Stimulated activated CD8-positive, alpha-beta memory T cell treated with anti-CD3 and anti-CD28 coated beads, Interleukin-7, amount 100 ng/mL, for 1 hour (primary cell): ENCODE results near the gene HACL1.

Experiments used
- DNase-seq, 2 donors: peaks; one replicate each; pipeline ENCODE4 v3.0.0-alpha.2; 2020; ENCODE audit warnings: low read depth in 2 of 2

HACL1 gene

DNA sequence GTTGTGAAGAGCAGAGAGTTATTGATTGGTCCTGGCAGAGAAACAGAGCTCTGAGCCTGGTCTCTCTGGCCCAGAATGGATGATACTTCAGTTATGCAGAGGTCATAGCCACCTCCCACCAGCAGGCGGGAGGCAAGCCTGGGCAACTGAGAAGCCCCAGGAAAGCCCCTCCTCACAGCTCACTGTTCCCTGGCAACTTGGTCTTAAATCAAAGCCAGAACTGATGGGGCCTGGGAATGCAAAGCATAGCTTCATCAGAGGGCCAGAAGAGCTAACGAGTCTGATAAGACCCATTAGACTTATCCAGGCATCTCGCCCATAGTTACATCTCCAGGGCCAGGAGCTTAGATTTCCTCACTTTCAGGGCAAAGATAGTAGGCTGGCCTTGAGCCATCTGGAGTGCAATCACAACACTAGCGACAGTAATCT lies 74.3 kb downstream of the HACL1 start:
- no peak for DNase-seq

DNA sequence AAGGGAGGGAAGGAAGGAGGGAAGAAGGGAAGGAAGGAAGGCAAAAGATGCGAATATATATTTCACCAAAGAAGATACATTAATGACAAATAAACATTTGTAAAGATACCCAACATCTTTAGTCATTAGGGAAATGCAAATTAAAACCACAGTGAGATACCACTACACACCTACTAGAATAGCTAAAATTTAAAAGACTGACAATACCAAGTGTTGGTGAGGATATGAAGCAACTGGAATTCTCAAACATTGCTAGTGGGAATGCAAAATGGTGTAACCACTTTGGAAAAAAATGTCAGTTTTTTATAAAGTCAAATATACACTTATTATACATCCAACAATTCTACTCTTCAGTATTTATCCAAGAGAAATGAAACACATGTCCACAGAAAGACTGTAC lies 75.6 kb downstream of the HACL1 start:
- no peak for DNase-seq

DNA sequence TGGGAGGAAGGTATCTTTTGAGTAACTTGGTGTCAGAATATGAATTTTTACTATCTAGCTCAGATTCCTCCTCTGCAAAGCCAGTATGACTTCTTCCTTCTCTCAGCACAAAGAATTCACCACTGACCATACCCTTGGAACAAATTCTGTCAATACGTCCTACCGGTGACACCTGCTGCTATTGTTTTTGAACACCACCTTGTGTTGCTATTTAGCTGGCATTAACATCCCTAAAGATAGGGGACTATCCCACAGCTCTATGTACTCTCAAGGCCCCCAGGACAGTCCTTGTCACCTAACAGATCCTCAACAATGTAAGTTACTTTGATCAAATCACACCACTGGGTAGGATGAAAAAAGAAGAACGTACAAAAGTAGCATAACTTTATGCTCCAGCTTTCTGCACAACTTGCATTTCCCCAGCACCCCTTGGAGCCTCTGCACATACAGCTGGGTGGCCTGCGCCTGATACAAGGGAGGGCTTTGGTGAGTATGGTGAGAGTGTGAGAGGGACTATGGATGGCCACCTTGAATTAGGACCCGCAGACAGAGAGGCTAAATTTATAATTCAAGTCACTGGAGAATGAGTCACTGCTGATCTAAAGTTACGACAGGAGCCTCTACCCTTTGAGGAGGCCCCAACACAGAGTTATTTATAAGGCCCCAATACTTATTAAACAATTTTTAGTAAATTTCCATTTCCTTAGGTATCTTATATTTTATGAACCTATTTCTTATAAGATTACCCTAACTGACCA lies 77.5 kb downstream of the HACL1 start:
- no peak for DNase-seq

DNA sequence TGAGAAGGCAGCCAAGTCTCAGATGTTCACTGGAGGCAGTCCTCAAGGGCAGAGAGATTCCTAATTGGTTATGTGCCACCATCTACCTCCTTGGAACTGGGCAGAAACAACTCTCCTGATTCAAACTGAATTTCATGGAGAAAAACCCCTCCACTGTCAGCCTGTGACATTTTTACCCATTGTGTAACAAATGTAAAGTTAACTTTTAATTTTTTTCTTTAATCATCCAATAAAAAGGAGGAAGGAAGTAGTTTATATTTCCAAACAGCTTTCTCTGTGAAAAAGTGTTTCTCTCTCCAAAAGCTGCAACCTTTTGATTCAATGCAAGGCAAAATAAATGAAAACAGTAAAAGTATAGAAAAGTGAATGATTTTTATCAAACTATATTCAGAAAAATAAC lies 79.4 kb downstream of the HACL1 start:
- no peak for DNase-seq

DNA sequence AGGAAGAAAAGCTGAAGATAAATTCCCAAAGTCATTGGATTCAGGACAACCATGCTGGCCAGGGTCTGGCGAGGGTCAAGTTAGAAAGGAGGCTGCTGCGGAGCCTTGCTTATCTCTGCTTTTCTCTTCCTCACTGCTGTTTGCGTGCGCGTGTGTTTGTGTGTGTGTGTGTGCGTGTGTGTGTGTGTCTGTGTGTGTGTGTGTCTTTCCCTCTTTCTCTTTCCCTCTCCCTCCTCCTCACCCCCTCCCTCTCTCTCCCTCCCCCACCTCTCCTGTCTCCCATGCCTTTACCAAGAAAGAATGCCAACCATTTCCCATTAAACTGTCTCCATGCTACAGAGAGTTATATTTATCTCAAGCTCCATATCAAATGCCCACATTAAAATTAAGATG lies 79.8 kb downstream of the HACL1 start, which contains the start of gene COLQ:
Gene COLQ (minus strand): TSS at position 134 of the 393 bp plus-strand sequence. CDS start 81 bp downstream, at position 53.
- DNase-seq, result no peak

DNA sequence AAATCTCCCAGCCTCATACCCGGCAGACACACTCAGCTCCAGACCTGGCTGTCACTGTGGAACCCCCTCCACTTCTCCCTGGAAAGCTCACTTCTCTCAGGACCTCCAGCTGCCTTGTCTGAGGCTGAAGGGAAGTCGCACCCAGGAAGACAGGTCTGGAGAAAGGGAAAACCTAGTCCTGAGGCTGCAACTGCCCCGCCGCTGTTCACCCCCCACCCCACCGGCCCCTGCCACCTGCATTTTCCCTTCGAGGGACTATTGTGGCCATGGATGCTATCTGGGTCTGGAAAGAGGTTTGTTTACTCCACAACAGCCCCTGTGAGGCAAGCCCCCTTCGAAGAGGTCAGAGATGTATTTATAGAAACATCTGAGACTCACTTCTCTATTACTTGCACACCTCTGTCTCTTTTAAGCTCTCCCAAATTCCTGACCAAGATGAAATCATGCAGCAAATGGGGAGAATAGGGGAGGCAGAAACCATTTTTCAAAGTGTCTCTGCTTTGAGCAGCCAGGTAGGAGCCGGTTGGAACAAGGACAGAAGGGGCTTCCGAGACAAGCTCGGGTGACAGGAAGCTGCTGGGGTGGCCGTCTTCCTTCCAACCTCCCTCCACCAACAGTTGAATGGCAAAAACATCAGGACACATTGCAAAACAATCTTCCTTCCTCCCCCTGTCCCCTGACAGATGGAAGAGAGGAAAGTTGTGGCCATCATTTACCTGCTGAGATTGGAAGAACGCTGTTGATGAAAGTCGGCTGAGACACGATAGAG lies 80.4 kb downstream of the HACL1 start:
- no peak for DNase-seq

DNA sequence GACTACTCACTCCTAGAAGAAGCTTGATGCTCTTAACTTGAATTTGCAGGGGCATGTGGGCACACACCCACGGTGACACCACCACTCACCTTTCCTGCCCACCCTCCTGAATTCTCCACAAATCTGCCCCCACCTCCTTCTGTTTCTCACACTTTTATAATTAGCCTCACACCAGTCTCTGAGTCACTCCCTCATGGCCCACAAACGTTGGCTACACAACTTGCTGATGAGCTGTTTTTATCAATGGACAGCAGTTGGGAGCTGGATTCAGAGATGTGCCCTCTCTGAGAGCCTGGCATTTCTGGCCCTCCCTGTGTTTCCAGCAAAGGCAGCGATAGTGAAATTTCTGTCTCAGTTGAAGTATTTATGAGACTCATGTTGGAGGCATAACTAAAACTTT lies 81.2 kb downstream of the HACL1 start:
- DNase-seq, result no peak

DNA sequence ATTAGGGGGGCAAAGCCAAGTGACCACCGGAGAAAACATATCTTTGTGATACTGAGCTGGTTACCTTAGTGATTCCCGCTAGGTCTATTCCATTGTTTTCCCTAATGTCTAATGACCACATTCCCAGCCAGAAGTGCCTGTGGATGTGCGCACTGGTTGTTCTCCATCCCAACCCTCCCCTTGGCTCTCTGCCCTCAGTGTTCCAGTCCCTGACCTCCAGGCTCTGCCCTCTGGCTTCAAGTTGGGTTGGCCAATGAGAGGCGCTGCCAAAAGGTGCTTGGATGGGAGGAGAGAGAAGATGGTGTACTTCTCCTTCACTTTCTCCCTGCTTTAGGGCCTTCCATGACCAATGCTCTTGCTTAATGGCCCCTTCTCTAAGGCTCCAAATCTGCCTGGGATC lies 82.3 kb downstream of the HACL1 start:
- no peak for DNase-seq

DNA sequence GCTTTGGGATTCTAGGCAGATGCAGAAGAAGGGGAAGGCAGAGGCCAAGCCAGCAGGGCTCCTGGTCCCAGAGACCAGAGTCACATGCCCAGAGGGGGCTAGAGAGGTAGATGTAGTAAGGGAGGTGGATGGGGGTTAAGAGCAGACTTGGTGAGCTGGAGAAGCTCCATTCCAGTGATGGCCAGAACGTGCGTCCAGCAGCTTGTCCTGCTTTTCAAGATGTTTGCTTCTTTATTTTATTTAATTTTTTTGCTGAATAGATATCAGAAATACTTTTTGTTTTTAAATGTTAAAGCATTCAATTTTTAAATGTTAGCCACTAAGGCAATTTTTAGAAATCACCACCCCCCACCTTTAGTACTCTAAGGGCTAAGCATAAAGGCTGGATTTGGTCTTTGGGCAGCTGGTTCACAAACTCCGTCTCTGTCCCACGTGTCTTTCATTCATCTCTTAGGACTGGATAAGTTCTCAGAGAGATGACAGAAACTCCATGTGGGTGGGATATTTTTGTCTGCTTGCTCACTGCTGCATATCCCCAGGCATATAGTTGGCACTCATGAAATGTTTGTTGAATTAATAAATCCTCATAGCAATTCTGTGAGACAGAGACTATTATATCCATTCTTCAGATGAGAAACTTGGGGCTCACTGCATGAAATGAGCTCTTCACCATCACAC lies 86.6 kb downstream of the HACL1 start:
- DNase-seq, result no peak

DNA sequence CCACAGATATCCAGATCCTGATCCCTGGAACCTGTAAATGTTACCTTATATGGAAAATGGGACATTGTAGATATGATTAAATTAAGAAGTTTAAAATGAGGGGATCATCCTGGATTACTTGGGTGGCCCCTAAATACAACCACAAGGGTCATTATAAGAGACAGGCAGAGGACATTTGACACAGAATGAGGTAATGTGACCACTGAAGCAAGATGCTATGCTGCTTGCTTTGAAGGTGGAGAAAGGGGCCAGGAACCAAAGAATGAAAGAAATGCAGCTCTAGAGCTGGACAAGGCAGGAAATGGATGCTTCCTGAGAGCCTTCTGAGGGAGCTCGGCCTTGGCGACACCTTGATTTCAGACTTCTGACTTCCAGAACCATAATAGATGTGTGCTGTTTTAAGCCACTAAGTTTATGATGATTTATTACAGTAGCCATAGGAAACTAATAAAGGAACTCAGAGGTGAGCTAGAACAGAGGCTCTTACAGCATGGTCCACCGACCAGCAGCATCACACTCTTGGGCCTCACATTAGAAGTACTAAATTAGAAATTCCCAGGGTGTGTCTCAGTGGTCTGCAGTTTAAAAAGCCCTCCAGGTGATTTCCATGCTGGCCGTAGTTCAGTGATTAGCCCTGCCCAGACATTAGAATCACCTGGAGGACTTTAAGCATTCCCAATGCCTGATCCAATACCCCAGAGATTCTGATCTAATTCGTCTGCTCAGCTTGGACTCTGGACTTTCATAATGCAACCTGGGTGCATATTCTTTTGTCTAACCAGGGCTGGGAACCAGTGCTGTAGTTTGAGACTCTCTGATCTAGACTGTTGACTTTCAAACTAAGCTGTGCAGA lies 87.3 kb downstream of the HACL1 start:
- no peak for DNase-seq

DNA sequence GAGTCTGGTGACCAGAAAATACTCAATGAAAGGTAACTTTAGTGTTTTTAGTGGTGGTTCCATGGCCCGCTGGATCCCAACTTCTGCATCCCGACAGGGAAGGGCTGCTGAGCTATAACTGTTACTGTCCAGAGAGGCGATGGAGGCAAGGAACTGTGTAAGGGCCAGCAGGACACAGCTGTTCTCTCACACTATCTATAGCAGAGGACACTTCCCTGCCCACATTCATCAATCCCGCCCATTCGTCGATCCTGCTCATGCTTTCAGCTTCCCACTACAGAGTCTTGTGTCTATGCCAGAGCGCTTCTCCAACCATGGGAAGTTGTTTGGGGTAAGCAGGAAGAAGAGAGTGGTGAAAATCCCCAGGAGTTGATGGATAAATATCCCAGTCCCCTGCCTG lies 88.3 kb downstream of the HACL1 start:
- DNase-seq, result no peak

DNA sequence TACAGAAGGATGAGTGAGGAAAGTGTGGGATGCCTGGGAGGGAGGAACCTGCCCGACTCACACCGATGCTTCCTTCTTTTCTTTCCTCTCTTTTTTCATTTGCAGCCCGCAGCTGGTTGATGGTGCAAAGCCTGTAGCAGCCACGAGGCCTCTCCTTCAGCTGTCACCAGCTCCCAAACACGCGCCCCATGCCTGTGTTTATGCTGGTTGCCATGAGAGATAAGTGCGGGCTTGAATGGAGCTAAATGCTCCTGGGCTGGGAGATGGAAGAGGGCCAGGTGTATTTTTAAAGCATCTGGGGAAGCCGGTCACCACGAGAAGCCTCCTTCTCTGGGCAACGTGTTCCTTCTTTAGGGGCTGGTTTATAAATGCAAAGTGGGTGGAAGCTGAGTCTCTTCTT lies 89.2 kb downstream of the HACL1 start:
- DNase-seq, result no peak

DNA sequence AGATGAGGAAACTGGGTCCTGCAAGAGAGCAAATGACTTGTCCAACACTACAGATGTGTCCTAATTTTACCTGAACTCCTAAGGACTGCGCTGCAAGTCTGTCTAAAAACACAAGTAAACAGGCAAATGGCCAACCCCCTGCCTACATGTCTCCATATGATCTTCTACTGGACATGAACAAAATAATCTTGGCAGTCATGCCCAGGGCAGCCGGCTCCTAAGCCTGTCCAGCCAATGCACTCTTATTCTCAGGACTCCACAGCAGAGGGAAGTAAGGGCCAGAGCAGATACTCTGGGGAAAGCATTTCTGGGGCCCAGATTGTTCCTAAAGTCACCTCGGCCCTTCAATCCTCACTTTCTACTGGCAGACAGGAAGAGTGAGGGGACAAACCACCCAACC lies 90.2 kb downstream of the HACL1 start:
- no peak for DNase-seq
